Measurements from ENCODE around the gene ATP2A2. TPM values are rescaled to one million over a fixed set of nuclear protein-coding genes. Genes with fewer than 3 reads are reported as not detected.
A peak's percentile ranks its signal among the peaks of the same experiment; 100 is the strongest.

ATP2A2 gene
- total RNA-seq, 1 donor from 2014 or later: 99.5 TPM

- Histone ChIP-seq H3K9me3 (ENCODE audit: low read depth) (no peaks in the 10 kb centered on the region), H2AFZ (replicated peaks) (no peak overlapping the region), H3K9ac (no peak overlapping the region), H3K79me2 (ENCODE audit: low read depth) (peaks cover 100% of the 10 kb centered on the region), H3K4me1 (no peaks in the 10 kb centered on the region), H3K4me3 (no peak overlapping the region), H3K27ac (peak overlapping the region; percentile 18), H3K27me3 (no peaks in the 10 kb centered on the region), H3K36me3 (no peaks in the 10 kb centered on the region), H4K20me1 (ENCODE audit: low read depth) (peaks cover 27% of the 10 kb centered on the region), H3K4me2 (no peak overlapping the region), H3F3A (ENCODE audit: low read depth) (peaks cover 9% of the 10 kb centered on the region)
- Mint-ChIP-seq H3K27me3 (ENCODE audit: insufficient read depth, low read depth) (peaks cover 2% of the 10 kb centered on the region), H3K4me3 (no peak overlapping the region), H3K4me1 (no peaks in the 10 kb centered on the region), H3K27ac (no peak overlapping the region), H3K36me3 (peaks cover 33% of the 10 kb centered on the region), H3K9me3 (no peaks in the 10 kb centered on the region)
- no peak for TF ChIP-seq CTCF (IDR thresholded peaks at IDR 0.05)
- no peak for TF ChIP-seq EZH2phosphoT487 (IDR thresholded peaks at IDR 0.05)
- TF ChIP-seq EZH2 (IDR thresholded peaks at IDR 0.05): no peak
- no peak for DNase-seq (ENCODE audit: low spot score)
These were observed 35.8 kb downstream of the ATP2A2 start for GRCh38 chr12:110316861-110317260.

- no peak overlapping the region for H3K4me3 Mint-ChIP-seq
- no peak for DNase-seq (ENCODE audit: low spot score)
- Histone ChIP-seq H3K4me1 (no peaks in the 10 kb centered on the region), H3K9me3 (ENCODE audit: low read depth) (no peaks in the 10 kb centered on the region), H3K36me3 (peaks cover 4% of the 10 kb centered on the region), H3K4me3 (no peak overlapping the region), H3K9ac (no peak overlapping the region), H3K79me2 (ENCODE audit: low read depth) (peaks cover 100% of the 10 kb centered on the region), H3K27ac (no peak overlapping the region), H4K20me1 (ENCODE audit: low read depth) (peaks cover 31% of the 10 kb centered on the region), H3K4me2 (no peak overlapping the region), H3K27me3 (no peaks in the 10 kb centered on the region), H3F3A (ENCODE audit: low read depth) (peaks cover 9% of the 10 kb centered on the region), H2AFZ (replicated peaks) (no peak overlapping the region)
- H3K36me3 Mint-ChIP-seq: peaks cover 29% of the 10 kb centered on the region
- no peaks in the 10 kb centered on the region for H3K9me3 Mint-ChIP-seq
- TF ChIP-seq EZH2 (IDR thresholded peaks at IDR 0.05): no peak
- TF ChIP-seq CTCF (IDR thresholded peaks at IDR 0.05): no peak
- TF ChIP-seq EZH2phosphoT487 (IDR thresholded peaks at IDR 0.05): no peak
- no peaks in the 10 kb centered on the region for H3K27me3 Mint-ChIP-seq (ENCODE audit: insufficient read depth, low read depth)
- H3K4me1 Mint-ChIP-seq: no peaks in the 10 kb centered on the region
- H3K27ac Mint-ChIP-seq: no peak overlapping the region
These were observed 36.9 kb downstream of the ATP2A2 start for GRCh38 chr12:110317911-110318310.

GRCh38 chr12:110320550-110320949 is 39.5 kb downstream of the ATP2A2 start:
- peaks cover 85% of the 10 kb centered on the region for H3K79me2 ChIP-seq (ENCODE audit: low read depth)
- peaks cover 5% of the 10 kb centered on the region for H3K36me3 ChIP-seq
- no peaks in the 10 kb centered on the region for H3K27me3 ChIP-seq
- H3F3A ChIP-seq (ENCODE audit: low read depth): peaks cover 9% of the 10 kb centered on the region
- peaks cover 31% of the 10 kb centered on the region for H4K20me1 ChIP-seq (ENCODE audit: low read depth)
- H3K9ac ChIP-seq: no peak overlapping the region
- no peak overlapping the region for H3K27ac Mint-ChIP-seq
- no peak overlapping the region for H2AFZ ChIP-seq (replicated peaks)
- TF ChIP-seq EZH2phosphoT487 (IDR thresholded peaks at IDR 0.05) (no peak), CTCF (IDR thresholded peaks at IDR 0.05) (no peak), EZH2 (IDR thresholded peaks at IDR 0.05) (no peak)
- peaks cover 21% of the 10 kb centered on the region for H3K36me3 Mint-ChIP-seq
- H3K4me3 Mint-ChIP-seq: no peak overlapping the region
- H3K27ac ChIP-seq: peak overlapping the region; percentile 40
- no peaks in the 10 kb centered on the region for H3K27me3 Mint-ChIP-seq (ENCODE audit: insufficient read depth, low read depth)
- no peaks in the 10 kb centered on the region for H3K9me3 ChIP-seq (ENCODE audit: low read depth)
- no peak for DNase-seq (ENCODE audit: low spot score)
- no peak overlapping the region for H3K4me2 ChIP-seq
- no peak overlapping the region for H3K4me3 ChIP-seq
- no peaks in the 10 kb centered on the region for H3K4me1 Mint-ChIP-seq
- no peaks in the 10 kb centered on the region for H3K4me1 ChIP-seq
- H3K9me3 Mint-ChIP-seq: no peaks in the 10 kb centered on the region

Measured in neural progenitor cell (in vitro differentiated cells).